HepG2 (cell line): Measurements from ENCODE around the gene PFKFB2.

Experiments used
- CTCF ChIP-seq: sonication (generic); formaldehyde crosslinking; IDR thresholded peaks from 2 replicates; pipeline ENCODE4 v1.5.0; 2020; ENCODE audit warnings: mild to moderate bottlenecking, missing genetic modification reagents, moderate library complexity
- TCF7 ChIP-seq: sonication (generic); IDR thresholded peaks from 2 replicates; pipeline ENCODE4 v1.6.1; 2016; ENCODE audit warnings: antibody characterized with exemption, low read depth
- ZNF687 ChIP-seq: sonication (generic); formaldehyde crosslinking; IDR thresholded peaks from 2 replicates; pipeline ENCODE4 v1.5.1; 2020; ENCODE audit warnings: mild to moderate bottlenecking, missing genetic modification reagents, moderate library complexity

GRCh38 chr1:207051191-207051943, 1.7 kb upstream of the PFKFB2 start, which contains the start of gene YOD1:
- TF ChIP-seq TCF7 (no peak), CTCF (CRISPR knock-in tag) (no peak), ZNF687 (no peak)
